DMS53 treated with DMSO at 0.1 percent for 48 hours (cell line): ENCODE results near the gene SYF2.
"Not testable (repeated sequence)": the region's sequence is repeated elsewhere in the genome, so short reads cannot be mapped to it uniquely, and the experiment has no call there.

Source experiments
- DNase-seq: peaks from one replicate; lab custom pipeline; 2025; ENCODE audit not compliant: unreplicated experiment; lab: John Stamatoyannopoulos, UW

SYF2 gene

GRCh38 chr1:25246600-25247023 is 14.3 kb upstream of the SYF2 start:
- DNase-seq = peak; percentile 40

GRCh38 chr1:25245809-25246599 is 13.7 kb upstream of the SYF2 start:
- DNase-seq = no peak

- DNase-seq = no peak
Observed at GRCh38 chr1:25245393-25245792, 13.1 kb upstream of the SYF2 start.

GRCh38 chr1:25243907-25244306 is 11.6 kb upstream of the SYF2 start:
- no peak for DNase-seq

- peak; percentile 93 for DNase-seq
Observed at GRCh38 chr1:25239681-25240541, 7.6 kb upstream of the SYF2 start.

GRCh38 chr1:25238046-25238445 is 5.7 kb upstream of the SYF2 start:
- no peak for DNase-seq

- DNase-seq = not testable (repeated sequence)
Observed at GRCh38 chr1:25236261-25236660, 4.0 kb upstream of the SYF2 start.

GRCh38 chr1:25235411-25235810 is 3.1 kb upstream of the SYF2 start:
- not testable (repeated sequence) for DNase-seq

- DNase-seq = no peak
Observed at GRCh38 chr1:25232866-25233784, 823 bp upstream of the SYF2 start.

- no peak for DNase-seq
Observed at GRCh38 chr1:25223471-25223870, 8.8 kb downstream of the SYF2 start.

- no peak for DNase-seq
Observed at GRCh38 chr1:25222606-25223005, 9.7 kb downstream of the SYF2 start.

GRCh38 chr1:25220666-25221065 is 11.6 kb downstream of the SYF2 start:
- DNase-seq = no peak

GRCh38 chr1:25219661-25220251 is 12.5 kb downstream of the SYF2 start:
- no peak for DNase-seq

- no peak for DNase-seq
Observed at GRCh38 chr1:25217598-25218232, 14.6 kb downstream of the SYF2 start.

- DNase-seq = no peak
Observed at GRCh38 chr1:25217015-25217414, 15.3 kb downstream of the SYF2 start.

GRCh38 chr1:25216123-25216522 is 16.2 kb downstream of the SYF2 start:
- no peak for DNase-seq

GRCh38 chr1:25212725-25213124 is 19.6 kb downstream of the SYF2 start:
- DNase-seq = no peak

- no peak for DNase-seq
Observed at GRCh38 chr1:25210728-25211127, 21.6 kb downstream of the SYF2 start.

- DNase-seq = no peak
Observed at GRCh38 chr1:25209516-25209915, 22.8 kb downstream of the SYF2 start.

GRCh38 chr1:25208561-25209222 is 23.6 kb downstream of the SYF2 start:
- no peak for DNase-seq
